ELF-1 (cell line): ENCODE measurements around the gene ELFN1.
A peak's percentile ranks its signal among the peaks of the same experiment; 100 is the strongest.

Experiments
- DNase-seq: peaks from one replicate; pipeline ENCODE4 v3.0.0-alpha.2; 2016; ENCODE audit warnings: low read depth, low spot score

The ELFN1 gene

DNA sequence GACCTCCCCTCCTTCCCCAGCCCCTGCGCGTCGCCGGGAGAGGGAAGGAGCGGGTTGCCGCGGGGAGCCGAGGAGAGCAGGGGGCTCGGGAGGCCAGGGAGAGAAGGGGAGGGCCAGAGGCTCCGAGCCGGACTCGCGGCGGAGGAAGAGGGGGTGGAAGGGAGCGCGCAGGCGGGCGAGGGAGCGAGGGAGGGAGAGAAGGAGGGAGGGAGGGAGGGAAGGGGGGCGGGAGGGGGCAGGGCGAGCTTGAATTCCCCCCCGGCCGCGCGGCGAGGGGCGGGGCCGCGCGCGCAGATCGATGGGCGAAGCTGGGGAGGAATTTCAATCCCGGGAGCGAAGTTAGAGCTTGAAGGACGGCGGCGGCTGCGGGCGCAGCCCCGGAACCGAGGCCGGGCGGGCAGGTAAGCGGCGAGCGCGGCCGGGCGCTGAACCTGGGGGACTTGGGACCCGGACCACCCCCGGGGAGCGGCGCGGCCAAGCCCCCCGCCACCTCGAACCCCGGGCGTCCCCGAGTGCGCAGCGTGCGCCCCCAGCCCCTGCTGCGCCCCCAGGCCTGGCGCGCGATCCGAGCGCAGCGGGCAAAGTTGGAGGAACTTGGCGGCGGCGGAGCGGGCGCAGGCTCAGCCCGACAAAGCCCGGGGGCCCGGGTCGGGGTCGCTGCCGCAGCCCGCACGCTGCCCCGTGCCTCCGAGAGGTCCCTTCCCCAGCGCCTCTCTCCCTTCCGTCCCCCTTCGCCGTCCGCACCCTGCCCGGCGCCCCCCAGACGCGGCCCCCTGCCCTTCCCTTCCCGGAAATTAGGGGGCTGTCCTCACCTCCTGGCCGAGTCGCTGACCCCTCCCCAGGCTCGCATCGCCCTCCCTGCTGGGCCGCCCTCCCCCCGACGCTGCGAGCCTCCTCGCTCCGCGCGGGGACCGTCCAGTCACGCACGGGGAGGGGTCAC, at the start of gene ELFN1:
TSS of gene ELFN1 (plus strand) at position 324 of the 940 bp plus-strand sequence. CDS start 74,320 bp downstream, outside the sequence.
- DNase-seq: peak; percentile 68

DNA sequence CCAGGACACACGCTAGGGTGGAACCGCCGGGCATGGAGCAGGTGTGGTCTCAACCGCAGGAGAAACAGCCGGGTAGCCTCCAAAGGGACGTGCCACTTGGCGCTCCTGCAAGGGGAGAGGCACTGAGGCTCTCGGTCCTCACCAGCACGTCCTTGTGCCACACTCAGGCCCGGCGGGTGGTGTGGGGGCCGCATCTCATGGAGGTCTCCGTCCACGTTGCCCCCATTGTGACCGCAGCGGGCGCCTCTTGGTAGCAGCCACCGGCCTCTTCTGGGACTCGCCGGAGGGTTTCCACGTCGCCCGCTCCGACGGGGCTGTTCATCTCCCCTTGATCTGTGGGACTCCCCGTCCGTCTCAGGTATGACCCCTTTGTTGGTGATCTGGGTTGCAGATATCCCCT, 49.2 kb upstream of the ELFN1 start:
- DNase-seq: no peak

DNA sequence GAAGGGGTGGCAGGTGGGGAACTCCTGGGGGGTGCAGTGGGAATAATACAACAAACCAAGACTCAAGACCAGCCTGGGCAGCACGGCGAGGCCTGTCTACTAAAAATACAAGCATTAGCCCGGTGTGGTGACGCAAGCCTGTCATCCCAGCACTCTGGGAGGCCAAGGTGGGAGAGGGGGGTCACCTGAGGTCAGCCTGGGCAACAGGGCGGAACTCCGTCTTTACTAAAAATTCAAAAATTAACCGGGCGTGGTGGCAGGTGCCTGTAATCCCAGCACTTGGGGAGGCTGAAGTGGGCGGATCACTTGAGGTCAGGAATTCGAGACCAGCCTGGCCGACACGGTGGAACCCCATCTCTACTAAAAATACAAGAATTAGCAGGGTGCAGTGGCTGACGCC, 48.4 kb upstream of the ELFN1 start:
- no peak for DNase-seq

DNA sequence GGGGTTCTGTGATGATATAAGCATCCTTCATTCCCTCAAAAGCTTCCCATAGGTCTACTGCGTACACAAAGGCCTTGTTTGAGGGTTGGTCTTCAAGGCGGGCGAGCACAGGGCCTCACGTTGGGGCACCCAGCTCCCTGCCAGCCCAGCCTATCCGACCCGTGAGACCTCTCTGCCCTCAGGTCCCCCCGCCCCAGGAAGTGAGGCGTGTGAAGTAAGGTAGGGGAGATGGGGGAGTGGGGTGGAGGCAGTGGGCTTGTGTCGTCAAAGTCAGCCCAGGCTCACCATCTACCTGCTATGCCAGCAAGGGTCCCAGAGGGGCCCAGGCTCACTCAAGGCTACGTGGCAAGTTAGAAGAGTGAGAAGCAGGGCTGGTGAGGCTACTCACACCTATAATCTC, 47.6 kb upstream of the ELFN1 start:
- DNase-seq: no peak

DNA sequence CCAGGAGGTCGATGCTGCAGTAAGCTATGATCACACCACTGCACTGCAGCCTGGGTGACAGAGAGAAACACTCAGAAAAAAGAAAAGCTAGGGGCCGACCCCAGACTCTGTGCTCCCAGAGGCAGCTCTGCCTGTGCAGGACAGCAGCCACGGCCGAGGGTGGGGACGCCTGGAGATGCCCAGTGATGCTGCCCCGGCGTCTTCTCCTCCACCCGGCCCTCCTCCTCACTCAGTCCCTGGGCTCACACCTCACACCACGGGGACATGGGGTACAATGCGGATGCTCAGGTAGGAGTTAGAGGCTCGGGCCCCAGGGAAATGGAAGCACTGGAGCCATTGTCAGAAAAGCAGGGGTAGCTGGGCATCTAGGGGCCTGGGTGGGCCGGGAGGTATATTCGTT, 46.3 kb upstream of the ELFN1 start:
- DNase-seq: no peak

DNA sequence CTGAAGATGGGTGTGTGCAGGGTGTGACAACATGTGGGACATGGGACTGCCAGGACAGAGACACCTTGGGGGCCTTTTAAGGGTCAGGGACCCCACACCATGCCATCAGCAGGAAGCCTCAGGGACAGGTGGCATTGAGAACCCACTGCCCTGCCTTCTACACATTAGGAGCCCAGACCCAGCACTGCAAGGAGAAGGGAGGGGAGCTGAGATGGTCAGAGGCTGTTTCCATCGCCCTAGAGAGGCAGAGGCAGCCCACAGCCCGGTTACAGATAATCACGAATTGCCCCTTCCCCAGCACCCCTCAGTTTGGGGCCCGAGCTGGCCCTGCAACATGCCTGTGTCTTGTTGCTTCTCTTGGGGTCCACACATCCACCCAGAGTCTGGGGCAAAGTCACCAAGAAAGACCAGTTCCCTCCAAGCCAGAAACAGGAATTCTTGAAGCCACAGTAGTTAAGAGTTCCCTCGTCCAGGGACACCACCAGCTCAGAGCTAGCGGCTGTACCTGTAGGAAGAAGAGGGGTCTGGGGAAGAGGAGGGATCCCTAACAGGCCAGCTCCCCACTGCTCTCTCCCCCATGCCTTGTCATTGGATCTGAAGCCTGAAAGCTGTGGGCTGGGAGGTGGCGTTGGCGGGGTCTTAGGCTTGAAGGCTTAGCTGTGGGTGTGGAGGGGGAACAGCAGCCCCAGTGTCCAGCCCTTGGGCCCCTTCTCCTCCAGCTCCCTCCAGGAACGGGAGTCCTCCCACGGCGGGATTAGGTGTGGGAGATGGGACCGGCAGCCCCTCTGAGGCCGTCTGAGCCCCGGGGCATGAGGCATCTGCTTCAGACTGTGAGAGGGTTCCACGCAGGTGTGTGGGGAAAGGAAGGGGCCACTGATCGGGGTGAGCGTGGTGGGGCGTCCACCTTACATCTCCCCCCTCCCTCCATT, 44.8 kb upstream of the ELFN1 start:
- DNase-seq: no peak

DNA sequence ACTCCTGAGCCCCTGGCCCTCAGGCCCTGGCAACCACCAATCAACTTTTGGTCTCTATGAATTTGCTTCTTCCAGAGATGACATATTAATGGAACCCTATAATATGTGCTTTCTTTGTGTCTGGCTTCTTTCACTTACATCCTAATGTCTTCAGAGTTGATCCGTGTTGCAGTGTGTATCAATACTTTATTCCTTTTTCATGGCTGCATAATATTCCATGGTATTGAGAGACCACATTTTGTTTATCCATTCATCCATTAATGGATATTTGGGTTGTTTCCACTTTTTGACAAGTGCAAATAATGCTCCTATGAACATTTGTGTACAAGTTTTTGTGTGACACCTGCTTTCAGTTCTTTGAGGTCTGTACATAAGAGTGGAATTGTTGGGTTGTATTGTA, 43.3 kb upstream of the ELFN1 start:
- DNase-seq: no peak

DNA sequence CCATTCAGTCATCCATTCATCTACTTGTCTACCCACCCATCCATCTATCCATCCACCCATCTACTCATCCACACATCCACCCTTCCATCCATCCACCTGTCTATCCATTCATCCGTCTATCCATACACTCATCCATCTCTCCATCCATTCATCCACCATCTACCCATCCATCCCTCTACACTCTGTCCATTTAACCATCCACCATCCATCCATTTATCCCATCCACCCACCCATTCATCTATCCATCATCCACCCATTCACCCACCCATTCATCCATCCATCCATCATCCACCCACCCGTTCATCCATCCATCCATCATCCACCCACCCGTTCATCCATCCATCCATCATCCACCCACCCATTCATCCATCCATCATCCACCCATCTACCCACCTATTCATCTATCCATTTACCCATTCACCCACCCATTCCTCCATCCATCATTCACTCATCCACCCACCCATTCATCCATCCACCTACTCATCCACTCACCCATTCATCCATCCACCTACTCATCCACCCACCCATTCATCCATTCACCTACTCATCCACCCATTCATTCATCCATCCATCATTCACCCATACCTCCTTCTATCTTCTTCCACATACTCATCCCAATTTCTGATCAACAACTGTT, 39.3 kb upstream of the ELFN1 start:
- no peak for DNase-seq

DNA sequence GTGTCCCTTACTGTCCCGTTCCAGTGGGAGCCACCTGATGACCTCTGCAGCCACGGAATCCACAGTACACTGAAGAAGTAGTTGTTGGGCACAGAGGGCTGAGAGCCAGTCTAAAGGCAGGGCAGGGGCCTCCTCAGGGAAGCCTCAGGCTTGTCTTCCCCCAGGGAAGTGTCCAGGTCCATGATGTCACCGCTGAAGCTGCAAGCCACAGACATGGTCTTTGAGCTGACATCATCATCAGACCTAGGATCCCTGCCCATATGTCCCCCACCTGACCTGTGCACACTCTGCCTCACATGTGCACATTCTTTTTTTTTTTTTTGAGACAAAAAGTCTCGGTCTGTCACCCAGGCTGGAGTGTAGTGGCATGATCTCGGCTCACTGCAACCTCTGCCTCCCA, 38.4 kb upstream of the ELFN1 start:
- no peak for DNase-seq

DNA sequence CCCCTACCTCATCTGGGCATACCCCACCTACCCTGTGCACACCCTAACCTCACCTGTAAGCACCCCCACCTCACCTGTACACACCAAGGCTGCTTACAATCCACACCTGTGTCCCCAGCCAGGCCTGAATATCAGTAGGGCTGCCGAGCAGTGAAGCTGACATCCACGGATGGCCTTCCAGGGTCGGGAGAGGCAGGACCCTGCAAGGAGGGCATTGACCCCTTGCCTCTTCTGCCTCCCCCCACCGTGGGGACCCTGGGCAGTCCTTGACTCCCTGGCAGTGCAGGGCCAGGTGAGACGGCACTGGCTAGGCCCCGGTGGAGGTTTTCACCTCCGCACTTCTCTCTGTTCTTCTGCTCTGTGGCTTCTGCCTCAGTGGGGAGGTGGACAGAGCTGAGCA, 37.6 kb upstream of the ELFN1 start:
- no peak for DNase-seq

DNA sequence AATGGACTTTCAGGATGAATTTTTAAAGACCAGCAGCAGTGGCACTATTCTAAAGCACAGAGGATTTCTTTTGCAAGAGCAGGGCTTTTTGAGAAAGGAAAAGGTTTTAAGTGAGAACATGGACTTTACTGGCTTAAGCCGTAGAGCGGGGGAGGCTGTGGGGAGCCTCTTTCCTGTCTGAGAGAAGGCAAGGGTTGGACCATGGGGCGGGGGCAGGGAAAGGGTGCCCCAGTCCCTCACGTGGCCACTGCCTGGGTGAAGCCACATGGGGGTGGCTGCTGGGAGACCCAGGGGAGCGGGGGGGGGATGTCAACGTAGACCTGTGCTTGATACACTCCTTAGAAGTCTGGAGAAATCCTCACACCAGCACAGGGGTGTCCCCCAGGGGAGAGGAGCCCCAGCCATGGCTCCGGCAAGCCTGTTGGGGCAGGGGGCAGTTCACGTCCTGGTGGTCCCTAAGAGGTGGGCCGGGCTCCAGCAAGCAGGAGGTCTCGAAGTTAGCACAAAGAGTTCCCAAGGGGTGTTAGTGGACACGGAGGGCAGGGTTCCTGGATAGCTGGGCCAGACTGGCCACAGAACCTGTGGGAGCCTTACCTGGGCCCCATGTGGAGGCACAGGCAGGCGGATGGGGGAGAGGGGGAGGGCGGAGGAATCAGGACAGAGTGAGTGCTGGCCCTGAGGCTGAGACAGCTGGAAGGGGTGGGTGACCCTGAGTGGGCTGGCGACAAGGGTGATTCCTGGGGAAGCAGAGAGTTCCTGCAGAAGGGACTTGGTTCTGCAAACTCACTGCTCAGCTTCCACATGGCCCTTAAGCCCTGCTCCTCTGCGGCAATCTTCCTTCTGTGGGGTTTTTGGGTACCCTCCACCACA, 36.9 kb upstream of the ELFN1 start:
- DNase-seq: no peak

DNA sequence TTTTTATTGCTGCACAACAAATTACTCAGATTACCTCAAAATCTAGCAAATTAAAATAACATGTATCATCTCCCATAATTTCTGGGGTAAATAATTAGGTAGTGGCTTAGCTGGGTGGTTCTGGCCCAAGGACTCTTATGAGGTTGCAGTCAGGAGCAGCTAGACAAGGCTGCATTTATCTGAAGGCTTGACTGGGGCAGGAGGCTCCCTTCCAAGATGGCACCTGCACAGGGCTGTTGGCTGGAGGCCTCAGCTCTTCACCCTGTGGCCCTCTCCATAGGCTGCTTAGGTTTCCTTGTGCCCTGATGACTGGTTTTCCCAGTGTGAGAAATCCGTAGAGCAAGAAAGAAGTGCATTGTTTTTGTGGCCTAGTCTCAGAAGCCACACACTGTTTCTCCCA, 34.7 kb upstream of the ELFN1 start:
- DNase-seq: no peak

DNA sequence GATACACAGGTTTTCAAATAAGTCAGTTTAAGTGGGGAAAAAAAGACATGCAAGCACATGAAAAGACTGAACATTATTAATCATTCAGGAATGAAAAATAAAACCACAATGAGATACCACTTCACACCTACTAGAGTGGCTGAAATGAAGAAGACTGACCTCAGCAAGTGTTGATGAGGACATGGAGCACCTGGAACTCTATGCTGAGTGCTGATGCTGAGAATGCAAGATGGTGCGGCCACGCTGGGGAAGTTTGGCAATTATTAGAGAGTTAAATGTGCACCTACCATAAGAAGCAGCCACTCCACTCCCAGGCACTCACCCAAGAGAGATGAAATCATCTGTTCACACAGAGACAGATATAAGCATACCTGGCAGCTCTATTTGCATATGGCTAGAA, 32.9 kb upstream of the ELFN1 start:
- DNase-seq: no peak

DNA sequence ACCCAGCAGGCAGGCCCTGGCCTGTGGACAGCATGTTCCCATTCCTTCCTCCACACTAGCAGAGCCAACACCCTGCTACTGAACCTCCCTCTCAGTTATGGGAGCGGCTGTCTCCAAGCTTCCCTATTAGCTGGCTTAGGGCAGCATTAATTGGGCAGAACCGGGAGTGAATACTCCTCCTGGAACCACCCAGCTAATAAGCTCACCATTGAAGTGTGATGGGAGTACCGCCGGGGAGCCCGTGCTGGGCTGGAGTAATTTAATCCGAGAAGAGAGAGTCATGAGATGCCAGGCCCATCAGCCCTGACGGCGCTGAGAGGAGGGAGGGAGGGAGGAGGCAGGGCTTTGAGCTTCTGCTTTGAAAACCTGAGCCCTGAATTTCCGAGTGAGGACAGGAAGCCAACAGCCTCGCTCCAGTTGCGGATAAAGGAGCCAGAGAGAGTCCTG, 31.8 kb upstream of the ELFN1 start:
- DNase-seq: peak; percentile 53

DNA sequence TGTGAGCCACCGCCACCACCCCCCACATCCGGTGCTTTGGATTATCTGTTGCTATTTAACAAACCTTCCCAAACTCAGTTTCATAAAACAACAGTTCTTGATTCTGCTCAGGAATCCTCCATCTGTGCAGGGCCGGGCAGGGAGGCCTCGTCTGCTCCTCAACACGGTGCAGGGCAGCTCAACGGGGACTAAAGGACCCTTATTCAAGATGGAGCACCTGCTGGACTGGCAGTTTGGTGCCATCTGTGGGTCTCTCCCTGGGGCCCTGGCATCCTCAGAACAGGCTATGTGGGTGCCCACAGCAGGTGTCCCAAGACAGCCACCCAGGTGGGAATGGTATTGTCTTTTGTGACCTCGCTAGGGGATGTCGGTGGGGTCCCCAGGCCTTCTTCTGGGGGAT, 31.0 kb upstream of the ELFN1 start:
- DNase-seq: no peak

DNA sequence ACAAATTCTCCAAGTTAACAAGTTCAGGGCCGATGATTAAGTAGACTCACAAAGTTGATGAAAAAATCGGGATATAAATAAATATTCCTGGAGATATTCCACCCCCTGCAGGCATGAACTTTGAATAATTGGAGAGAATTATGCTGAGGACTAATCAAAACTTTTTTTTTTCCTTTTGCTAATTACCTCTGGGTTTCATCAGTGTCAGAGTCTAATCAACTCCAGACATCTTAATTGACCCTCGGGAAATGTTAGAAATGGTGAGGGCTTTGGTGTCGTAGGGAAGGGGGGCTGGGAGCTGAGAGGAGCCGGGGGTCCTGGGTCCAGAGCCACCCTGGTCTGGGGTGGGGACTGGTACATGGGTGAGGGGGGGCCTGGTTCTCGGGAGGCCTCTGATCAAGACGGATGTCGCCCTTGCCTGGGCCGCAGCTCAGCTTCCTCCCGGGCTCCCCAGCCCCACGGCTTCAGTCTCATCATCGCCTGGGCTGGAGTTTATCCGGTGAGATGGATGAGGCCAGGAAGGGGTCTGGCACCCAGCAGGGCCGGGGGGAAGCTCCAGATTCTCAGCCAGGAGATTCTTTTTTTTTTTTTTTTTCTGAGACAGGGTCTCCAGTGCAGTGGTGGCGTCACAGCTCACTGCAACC, 30.4 kb upstream of the ELFN1 start:
- no peak for DNase-seq

DNA sequence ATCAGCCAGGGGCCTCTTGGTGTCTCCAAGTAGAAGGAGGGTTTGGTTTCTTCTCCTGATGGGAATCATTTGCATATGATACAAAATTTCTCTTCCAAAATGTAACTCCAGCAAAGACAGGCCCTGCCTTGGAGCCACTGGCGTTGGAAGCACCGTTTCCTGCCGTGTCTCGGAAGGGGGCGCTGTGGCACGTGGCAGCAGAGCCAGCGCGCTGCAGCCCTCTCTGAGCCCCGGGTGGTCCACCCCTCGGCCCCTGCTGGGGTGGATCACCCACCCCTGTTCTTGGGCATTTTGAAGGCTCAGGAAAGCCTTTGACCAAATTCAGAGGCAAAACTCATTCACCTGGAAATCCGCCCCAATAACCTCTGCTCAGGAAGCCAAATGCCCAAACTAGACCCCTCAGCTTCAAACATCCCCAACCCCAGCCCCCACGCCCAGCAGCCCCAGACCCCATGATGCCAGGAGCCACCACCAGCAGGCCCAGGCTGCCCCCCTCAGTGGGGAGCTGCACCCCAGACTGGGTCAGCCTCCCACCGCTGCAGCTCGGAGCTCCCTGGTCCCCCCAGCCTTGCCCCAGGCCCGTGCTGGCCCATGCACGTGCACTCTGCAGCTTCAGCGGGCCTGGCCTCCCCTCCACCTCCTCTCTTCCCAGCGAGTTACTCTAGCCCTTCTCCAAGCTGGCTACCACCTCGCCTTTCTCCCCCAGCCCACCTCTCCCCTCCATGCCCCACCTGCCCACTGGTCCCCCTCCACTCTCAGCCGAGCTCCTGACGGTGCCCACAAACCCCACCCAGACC, 29.5 kb upstream of the ELFN1 start:
- DNase-seq: no peak

DNA sequence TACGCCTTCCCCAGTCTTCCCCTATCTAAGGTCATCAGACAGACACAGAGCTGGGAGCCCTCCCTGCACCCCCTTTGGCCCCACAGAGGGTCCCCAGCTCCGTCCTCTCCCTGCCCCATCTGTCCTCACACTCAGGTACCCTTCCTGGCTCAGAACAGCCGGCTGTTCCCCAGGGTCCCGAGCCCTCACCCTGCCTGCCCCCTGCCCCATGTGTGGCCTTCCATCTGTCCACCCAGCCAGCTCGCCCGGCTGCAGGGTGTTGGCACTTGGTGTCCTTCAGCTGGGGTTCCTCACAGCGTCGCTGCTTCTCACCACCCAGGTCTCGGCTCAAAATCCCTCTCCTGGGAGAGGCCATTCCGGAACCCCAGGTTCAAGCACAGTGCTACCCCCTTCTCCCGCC, 28.9 kb upstream of the ELFN1 start:
- no peak for DNase-seq

DNA sequence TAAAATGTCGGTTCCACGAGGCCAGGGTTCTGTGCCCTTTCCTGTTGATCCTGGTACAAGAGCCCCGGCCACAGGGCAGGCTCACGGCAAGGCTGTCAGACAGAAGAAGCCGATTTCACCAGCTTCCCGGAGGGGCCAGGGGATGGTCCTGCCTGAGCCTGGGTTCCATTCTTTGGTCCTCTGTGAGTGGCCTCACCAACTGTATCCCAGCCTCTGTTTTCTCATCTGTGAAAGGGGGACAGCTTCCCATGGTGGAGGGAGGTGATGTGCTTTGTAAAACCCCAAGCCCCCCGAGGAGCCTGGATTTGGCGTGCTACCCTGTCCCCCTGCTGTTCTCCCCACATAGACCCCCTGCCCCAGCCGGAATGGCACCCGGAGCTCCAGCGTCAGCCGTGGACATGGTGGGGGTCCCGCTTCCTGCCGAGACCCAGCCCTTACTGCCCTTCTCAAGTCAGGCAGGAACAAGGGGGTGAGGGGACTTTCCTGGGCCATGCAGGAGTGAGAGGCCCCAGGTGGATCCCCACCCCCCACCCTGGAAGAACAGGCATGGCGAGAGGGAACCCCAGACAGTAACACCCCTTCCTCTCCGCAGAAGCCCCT, 28.3 kb upstream of the ELFN1 start:
- DNase-seq: no peak
